PC-3 (cell line): ENCODE measurements around the gene STAU1.

Source experiments
- EZH2 ChIP-seq: fragments of 300-600 bp; sonication (generic); IDR thresholded peaks from one replicate; pipeline ENCODE4 v1.6.1; 2017; ENCODE audit warnings: antibody characterized with exemption, mild to moderate bottlenecking, low read length; ENCODE audit not compliant: unreplicated experiment
- EZH2phosphoT487 ChIP-seq: fragments of 300-600 bp; sonication (generic); IDR thresholded peaks from 2 replicates; pipeline ENCODE4 v1.6.1; 2018; ENCODE audit warnings: mild to moderate bottlenecking, antibody characterized with exemption, low read length, borderline replicate concordance
- TF ChIP-seq, protein P1 (sequence below): fragments of 300-600 bp; sonication (generic); conservative IDR thresholded peaks from 2 replicates; pipeline ENCODE4 v1.5.1; 2017; ENCODE audit warnings: antibody characterized with exemption, low read depth, mild to moderate bottlenecking, low read length

DNA sequence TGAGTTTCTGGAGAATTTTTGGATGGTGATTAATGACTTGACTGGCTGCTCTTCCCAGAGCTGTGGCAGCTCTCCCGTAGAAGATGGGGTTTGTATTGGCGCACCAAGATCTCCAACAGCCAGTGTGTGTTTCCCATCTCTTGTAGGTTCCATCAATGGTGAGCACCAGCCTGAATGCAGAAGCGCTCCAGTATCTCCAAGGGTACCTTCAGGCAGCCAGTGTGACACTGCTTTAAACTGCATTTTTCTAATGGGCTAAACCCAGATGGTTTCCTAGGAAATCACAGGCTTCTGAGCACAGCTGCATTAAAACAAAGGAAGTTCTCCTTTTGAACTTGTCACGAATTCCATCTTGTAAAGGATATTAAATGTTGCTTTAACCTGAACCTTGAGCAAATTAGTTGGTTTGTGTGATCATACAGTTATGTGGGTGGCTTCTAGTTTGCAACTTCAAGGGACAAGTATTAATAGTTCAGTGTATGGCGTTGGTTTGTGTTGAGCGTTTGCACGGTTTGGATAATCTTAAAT is 91.9 kb downstream of the STAU1 start:
- TF ChIP-seq, protein P1, sequence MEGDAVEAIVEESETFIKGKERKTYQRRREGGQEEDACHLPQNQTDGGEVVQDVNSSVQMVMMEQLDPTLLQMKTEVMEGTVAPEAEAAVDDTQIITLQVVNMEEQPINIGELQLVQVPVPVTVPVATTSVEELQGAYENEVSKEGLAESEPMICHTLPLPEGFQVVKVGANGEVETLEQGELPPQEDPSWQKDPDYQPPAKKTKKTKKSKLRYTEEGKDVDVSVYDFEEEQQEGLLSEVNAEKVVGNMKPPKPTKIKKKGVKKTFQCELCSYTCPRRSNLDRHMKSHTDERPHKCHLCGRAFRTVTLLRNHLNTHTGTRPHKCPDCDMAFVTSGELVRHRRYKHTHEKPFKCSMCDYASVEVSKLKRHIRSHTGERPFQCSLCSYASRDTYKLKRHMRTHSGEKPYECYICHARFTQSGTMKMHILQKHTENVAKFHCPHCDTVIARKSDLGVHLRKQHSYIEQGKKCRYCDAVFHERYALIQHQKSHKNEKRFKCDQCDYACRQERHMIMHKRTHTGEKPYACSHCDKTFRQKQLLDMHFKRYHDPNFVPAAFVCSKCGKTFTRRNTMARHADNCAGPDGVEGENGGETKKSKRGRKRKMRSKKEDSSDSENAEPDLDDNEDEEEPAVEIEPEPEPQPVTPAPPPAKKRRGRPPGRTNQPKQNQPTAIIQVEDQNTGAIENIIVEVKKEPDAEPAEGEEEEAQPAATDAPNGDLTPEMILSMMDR, result no peak
- no peak for TF ChIP-seq EZH2
- TF ChIP-seq EZH2phosphoT487, result no peak
